ENCODE measurements around the gene KCTD1.
"Not testable (repeated sequence)": the region's sequence is repeated elsewhere in the genome, so short reads cannot be mapped to it uniquely, and the experiment has no call there.

Gene KCTD1

DNA sequence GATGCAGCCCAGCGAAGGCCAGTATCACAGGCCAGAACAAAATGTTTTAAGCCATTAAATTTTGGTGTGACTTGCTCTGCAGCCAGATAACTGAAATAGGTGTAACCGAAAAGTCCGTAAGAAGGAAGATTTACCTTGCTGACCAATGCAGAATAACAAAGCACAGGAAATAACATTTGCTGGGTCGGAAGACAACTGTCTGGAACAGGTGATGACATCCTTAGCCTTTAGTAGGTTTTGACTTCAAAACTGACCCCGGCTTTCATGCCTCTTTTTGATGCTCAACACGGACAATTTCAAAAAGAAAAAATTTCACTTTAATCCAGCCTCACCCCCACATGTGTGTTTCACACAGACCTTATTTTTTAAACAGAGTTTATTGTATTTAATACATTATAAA lies 93.7 kb downstream of the KCTD1 start:
- no peak for DNase-seq

DNA sequence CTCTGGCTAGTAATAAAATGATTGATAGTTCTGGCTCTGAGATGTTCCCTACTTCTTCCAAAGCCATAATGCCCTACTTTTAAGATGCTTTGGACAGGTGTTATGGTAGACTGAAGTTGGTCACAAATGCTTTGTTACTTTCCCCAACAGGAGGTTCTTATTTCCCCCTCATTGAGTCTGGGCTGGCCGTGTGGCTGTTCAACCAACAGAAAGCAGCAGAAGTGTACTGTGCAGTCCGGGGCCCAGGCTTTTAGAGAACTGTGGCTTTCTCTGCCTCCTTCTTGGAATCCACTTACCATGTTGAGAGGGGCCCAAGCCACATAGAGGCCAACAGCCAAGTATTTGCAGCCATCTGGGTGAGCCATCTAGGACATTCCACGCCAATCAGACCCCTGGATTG lies 94.2 kb downstream of the KCTD1 start:
- no peak for DNase-seq

DNA sequence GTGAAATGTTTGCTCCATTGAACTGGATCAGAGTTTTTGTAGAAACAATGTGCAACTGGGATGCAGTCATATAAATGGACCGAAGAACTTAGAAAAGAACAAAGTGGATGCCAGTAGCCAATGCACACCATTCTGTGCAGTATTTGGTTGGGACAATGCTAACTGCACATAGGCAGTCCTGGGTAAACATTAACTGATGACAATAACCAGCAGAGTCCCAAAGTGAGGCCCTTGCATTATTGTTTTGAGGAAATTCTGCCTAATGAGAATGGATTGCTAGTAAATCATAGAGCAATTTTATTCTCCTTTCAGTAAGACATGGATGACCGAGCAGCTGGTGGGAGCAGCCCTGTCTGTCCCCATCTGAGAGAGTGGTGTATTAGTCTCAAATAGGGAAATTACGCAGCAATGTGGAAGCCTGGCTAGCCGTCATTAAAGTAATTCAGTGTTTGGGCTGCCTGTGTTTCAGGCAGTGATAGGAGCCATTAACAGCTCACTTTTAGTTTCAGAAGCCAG lies 94.9 kb downstream of the KCTD1 start:
- no peak for DNase-seq

DNA sequence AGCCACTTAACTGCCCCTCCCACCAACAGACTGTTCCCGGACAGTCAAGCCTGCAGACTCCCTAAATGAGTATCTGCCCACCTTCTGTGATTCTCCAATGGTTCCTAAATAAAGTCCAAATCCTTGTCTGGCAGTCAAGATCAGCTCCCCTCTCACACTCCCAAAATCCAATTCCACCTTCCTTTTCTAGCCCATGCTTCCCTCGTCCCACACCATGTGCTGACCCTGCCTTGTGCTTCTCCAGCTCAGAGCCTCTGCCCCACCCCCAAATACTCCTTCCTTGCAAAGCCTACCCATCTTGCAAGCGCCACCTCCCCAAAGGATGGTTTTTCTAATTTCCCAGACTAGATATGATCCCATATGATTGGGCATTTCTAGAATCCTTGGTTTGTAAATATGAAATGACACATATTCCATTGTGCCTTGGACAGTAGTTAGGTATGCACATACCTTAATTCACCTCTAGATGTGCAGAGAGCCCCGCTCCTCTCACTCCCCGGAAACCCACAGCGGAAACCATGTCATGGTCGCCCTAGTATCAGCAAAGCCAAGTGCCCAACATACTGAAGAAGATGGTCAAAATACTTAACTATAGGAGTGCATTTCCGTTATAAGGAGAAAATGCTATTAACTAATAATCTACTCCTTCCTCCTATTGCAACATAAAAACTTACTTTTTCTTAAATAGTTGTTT lies 97.2 kb downstream of the KCTD1 start:
- DNase-seq = no peak

DNA sequence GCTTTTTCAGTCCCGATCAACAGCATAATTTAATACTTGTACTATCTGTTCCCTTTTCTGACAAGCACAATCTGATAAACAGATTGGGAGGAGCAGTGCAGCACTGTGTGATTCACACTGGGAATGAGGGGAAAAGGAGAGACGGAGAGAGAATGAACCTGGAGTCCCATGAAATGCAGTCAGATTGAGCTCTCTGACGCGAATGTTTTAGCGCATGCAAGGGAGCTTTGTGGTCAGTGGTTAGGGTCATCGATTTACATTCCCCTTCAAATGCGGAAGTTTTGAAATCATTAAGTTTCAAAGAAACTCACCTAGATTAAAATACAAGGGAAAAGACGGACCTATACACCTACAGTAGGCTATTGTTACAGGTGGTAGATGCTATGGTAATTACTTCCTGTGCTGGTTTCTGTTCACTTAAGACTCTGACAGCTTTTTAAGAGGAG lies 99.6 kb downstream of the KCTD1 start:
- no peak for DNase-seq

DNA sequence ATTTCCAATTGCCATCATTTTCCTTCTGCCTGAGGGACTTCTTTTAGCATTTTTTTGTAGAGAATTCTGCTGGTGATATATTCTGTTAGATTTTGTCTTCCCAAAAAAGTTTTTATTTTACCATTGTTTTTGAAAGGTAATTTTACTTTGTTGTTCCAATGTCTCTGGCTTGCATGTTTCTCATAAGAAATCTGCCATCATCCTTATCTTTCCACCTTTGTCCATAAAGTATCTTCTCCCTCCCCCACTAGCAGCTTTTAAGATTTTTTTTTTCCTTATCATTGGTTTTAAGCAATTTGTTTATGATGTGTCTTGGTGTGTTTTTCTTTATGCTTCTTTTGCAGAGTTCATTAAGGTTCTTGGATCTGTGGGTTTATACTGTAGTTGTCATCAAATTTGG lies 104.5 kb downstream of the KCTD1 start:
- DNase-seq = no peak

DNA sequence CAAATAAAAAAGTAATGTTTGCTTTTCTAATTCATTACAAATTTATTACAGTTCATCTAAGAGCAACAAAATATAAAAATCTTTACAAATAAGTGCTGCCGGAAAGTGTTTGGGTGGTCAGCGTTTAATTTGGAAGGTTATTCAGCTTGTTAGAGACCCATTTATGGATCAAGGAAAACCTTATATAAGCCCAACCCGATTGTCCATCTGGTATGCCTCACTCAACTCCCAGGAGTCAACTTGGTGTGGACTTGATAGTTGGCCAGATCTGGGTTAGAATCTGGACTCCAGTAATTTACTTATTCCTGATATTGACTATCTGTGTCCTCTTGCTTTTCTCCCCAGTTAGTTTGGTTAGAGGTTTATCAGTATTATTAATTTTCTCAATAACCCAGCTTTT lies 106.2 kb downstream of the KCTD1 start:
- DNase-seq = no peak

DNA sequence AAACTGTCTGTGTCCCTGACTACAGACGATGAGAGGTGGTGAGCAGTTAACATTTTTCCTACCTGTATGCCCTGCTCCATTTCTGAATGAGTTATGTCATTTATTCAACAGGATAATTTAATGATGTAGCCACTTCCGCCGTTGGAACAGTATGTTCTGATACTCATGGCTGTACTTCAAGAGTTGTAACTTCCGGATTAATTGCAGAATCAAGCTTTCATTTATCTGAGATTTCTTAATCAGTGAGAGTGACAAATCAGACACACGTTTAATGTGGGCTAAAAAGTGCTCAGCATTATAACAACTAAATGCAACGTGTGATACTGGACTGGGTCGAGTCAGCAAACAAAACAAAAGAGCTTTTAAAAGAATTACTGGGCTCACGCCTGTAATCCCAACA lies 107.7 kb downstream of the KCTD1 start:
- no peak for DNase-seq

DNA sequence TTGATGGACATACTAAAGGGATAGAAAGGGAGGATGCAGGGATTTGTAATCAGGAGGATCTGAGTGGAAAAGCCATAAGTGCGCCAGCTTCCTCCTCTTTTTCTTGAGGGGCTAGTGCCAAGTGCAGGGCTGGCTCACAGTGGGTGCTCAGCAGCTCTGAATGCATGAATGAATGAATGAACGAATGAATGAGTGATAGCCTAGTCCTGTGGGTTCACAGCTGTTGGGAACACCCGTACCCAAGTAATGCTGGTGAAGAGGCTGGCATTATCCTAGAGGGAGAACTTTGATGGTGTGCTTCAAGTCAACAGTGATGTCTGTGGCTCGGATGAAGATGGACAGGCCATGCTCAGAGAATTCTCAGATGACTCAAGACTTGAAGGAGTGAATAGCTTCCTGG lies 108.8 kb downstream of the KCTD1 start:
- DNase-seq = no peak

DNA sequence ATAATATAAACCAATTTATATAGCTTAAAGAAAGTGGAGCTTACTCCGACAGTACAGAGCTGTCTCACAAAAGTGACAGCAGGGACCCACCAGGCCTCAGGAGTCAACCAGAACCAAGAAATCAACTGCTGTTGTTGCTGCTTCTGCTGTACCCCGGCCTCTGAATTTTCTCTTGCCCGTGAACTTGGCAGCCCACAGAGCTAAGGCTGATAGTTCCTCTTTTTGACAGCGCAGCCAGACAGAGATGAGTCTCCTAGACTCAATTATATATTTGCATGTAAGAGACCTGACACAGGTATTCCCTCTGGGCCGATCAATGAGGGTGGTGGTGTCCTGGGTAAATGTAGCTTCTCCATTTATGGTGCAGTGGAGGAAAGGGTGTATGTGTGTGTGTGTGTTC lies 109.4 kb downstream of the KCTD1 start:
- no peak for DNase-seq

DNA sequence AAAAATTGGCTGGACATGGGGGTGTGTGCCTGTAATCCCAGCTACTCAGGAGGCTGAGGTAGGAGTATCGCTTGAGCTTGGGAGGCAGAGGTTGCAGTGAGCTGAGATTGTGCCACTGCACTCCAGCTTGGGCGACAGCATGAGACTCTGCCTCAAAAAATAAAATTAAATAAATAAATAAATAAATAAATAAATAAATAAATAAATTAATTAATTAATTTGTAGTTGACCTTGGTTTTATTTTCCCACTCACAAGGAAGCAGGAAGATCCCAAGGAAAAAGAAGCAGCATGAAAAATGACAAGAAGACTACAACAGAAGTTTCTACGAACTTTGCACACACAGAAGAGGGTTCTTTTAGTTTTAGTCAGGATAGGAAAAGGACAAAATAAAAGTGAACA lies 110.7 kb downstream of the KCTD1 start:
- not testable (repeated sequence) for DNase-seq

DNA sequence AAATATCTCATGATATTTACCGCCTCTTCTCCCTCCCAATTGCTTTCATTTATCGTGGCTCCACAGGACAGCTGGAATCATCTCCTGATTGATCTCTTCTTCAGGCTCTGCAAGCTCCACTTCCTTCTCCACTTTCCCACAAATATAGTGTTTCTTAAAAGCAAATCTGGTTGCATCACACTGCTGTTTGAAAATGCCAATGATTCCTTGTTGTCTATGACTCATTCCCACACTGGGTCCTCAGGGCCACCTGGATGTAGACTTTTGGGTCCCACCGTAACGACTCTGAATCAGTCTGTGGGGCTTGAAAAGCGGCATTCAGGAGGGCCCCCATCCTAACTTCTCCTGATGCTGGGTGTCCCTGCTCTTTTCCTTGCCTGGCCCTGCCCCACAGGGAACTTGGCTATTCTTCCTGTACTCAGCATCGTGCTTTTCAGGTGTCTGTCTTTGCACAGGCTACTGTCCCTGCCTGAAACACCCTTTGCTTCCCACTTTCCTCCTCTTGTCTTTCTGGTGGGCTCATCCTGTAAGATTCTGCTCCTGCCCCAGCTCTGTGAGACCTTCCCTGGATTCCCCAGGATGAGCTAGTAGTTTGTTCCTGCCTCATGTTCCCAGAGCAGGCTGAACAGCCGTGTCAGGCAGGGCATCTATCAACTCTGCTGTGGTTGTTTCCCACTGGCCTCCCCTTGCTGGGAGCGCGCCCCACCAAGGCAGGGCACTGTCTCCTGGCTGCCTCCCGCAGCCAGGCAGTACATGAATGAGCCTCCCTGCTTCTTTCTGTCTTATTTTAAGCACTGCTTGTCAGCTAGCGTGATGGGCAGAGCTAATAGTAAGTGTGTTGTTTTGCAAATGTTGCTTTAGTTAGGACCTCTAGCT lies 111.9 kb downstream of the KCTD1 start:
- DNase-seq = no peak

DNA sequence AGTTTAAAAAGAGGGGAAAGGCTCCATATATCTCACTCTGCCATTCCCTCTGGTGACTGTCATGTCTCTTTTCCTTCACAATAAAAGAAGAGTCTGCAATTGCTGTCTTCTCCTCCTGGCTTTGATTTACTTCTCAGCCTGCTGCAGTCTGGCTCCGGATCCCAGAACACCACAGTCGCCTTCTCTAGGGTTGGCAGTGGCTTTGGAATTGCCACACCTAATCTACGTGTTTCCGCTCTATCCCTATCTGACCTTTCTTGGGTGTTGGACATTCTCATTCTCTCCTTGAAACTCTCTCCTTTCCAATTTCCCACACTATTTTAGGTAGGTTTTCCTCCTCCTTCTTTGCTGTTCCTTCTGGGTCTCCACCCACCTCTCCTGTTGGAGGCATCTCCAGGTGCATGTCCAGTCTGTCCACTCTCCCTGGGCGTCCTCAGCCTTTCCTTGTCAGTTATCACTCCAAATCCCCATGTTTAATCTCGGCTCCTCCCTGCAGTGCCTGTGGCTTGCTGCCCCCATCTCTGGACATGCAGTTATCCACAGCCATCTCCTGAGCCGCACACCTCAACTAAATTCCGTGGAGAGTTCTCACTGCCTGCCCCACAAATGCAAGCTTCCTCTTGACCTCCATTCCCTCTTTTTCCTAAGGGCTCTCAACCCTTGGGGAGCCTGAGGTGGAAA lies 112.8 kb downstream of the KCTD1 start:
- no peak for DNase-seq

DNA sequence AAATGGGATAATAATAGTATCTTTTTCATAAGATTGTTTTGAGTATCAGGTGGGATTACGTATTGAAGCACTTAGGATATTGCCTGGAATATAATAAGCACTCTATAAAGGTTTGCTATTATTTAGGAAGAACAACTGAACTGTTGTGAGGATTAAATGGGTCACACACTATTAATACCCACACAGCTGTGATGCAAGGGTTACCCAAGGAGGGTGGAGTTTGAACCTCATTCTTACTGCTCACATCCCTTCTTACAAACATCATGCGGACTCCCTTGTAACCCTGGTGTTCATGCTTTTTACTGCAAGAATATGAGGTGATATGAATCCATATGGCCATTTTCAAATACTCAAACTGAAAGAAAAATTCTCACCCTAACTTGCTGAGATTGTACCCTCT lies 113.5 kb downstream of the KCTD1 start:
- DNase-seq = no peak

DNA sequence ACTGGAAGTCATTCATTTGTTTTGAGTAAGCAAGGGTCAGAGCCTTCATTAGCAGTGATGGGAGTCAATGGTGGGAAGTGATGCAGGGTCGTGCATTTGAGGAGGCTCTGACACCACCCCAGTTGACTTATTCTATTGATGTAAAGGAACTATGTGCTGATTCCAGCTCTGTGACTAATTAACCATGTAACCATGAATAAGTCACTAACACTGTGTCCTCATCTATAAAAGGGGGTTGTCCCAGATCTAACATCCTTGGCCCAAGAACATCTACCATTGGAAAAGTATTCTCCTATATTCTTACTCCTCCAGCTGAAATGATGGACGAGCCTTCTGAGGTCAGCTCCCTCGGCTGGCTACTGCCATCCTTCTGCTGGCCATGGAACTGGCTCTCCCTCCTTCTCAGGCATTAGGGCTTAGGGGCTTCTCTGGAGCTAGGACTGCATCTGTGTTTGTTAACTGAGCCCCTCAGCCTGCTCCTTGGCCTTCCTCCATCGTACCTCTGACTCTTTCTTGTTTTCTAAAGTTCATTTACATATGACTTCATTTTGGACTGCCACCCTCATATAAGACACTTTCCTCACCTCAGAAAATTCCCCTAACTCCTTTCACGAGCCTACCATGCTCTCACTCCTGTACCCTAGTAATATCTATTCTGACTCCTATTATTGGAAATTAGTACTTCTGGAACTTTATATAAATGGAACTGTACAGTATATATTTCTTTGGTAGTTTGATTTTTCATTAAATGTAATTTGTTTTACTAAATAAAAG lies 115.5 kb downstream of the KCTD1 start:
- no peak for DNase-seq

DNA sequence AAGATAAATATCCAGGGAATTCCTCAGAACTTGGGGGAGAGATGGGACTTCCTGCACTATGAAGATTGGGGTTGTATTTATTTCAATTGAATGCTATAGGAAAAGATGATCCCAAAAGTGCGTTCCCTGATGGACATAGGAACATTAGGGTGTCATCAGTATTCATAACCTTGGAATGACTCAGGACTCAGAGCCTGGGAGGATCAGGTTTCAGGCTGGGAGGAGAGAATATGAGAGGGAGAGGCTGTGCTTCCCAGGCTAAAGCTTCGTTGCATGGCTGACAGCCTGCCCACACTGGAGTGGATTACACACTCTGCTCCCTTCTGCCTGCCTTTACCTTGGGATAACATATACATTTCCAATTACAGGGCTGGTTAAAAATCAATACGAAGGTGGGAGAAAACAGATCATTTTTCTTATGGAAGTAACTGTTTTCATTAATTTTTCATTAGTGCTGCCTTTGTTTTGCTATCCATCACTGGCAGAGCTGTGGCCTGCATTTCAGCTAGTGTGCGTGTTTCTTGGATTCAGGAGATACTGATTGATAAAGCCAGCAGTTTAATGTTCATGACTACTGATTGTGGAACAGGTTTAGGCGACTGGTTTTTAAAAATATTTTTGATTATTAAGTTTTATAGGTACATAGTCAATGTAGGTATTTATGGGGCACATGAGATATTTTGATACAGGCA lies 118.7 kb downstream of the KCTD1 start:
- DNase-seq = no peak

DNA sequence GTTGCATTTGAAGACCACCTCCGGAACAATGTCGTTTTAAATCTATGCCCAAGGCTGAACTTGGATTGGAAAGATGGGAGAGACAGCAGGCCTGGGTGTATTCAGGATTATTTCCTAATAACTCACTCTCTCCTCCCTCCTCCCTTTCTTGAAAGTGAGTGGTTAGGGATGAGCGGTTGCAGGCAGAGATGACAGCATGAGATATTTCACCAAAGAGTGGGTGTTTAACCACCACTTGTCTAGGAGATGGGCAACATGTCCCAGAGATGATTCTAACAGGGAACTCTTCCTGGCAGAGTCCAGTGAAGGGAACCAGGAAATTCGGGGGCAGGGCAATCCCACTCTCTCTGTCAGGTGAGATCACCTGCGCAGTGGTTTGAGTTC lies 123.2 kb downstream of the KCTD1 start:
- DNase-seq = no peak

DNA sequence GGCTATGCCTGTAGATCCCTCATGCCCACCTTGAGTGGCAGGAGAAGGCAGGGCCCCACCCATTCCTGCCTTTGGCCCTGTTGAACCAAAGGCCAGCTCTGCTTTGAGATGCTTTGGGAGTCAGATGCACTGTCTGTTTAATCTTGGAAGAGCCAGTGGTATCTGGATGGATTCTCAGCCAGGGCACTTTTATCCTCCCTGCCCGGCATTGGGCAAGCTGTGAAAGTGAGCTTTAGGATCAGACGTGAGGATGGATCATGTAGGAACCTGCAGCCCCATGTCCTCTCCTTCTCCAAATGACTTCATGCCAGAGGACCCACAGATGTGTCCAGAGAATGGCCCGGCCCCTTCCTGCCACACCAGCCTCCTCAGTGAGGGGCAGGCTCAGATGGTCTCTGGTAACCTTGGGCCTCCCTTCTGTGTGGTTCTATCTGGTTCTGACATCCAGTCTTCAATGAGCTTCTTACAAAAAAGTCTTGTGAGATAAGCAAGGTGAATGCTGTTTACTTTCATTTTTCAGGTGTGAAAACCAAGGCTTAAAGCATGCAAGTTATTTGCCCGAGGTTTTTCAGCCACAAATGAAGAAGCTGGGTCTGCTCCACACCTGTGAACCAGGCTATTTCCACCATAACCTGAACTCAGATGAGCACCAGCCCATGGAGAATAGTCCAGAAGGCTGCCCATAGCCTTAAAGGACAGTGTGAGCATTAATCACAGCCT lies 123.8 kb downstream of the KCTD1 start:
- no peak for DNase-seq

DNA sequence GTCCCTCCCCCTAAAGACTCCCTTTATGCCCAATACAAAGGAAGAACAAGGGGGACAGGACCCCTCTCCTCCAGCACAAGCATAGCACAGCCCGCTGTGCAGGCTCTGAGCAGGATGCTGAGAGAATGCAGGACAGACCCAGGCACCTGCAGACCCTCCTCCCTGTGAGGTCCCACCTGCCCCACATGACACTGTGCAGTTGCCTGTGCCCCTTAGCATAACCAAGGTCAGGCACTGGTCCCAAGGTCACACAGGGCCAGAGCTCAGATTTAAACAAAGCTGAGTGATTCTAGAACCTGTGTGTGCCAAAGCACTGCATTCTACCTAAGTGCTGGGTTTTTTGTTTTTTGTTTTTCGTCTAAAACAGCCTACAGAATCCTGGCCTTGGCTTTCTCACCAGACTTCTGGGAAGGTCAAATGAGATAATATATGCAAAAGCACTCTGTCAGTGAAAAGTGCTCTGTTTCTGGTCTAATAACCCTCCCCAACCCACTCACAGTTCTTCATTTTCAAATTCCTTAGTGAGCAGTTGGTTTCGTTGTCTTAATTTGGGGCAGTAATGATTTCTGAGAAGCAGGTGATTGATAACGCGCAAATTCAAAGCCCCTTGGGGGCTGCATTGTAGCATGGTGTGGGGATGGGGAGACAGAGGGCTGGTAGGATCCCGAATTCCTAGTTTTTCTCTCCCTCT lies 125.7 kb downstream of the KCTD1 start:
- no peak for DNase-seq

DNA sequence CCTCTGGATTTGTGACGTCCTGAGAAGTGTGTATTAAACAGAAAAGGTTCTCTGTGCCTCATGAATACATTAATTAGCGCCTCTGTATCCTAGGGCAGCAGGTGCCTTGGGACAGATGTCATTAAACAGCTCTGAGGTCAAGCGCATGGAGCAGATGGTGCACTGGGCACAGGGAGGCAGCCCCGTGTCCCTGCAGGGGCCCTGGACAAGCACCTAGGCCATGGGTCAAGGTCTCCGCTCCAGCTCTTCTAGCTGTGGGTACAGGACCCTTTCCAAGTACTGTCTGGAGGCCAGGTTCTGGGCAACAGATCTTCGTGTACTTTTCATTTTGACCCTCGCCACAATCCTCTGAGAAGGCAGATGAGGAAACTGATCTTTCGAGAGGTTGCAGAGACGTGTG lies 126.4 kb downstream of the KCTD1 start:
- DNase-seq = no peak

DNA sequence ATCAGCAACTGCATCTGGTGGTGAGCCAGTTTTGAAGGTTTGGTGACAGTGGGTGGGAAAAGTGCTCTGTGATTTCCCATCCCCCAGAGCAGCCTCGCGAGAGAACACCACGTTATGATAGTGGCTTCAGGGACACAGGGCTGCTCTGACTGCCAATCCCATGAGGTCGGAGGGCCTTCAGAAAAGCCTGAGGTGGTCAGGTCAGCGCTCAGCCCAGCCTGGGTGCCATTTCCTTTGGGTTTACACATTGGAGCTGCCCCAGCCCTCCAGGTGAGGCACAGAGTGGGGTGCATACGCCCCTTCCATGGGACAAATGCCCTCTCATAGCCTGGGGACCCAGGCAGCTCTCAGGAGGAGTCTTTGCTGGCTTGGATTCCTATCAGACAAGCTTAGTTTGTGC lies 126.8 kb downstream of the KCTD1 start:
- no peak for DNase-seq

All from CD4-positive, alpha-beta T cell treated with Interferon gamma for 1 hour (primary cell).